ENCODE measurements around the gene SGIP1. TPM values are rescaled to one million over a fixed set of nuclear protein-coding genes. Genes with fewer than 3 reads are reported as not detected.

Gene SGIP1
- total RNA-seq, 1 donor from 2014 or later, result 11.9 TPM

DNA sequence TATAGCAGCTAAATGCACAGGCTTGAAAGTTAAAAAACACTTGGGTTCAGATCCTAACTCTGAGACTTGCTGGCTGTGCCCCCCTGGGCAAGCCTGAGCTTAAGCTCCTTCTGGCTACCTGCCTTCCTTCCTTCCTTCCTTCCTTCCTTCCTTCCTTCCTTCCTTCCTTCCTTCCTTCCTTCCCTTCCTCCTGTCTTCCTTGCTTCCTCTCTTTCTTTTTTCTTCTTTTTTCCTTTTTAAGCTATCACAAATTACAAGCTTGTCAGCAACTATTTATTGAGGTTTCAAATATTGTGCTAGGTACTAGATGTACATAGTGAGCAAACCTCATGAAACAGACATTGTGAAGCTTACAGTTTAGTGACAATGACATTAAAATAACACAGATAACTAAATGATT, 15.1 kb downstream of the SGIP1 start:
- peaks cover 11% of the 10 kb centered on the region for H3K4me1 Mint-ChIP-seq
- TF ChIP-seq, protein P1, sequence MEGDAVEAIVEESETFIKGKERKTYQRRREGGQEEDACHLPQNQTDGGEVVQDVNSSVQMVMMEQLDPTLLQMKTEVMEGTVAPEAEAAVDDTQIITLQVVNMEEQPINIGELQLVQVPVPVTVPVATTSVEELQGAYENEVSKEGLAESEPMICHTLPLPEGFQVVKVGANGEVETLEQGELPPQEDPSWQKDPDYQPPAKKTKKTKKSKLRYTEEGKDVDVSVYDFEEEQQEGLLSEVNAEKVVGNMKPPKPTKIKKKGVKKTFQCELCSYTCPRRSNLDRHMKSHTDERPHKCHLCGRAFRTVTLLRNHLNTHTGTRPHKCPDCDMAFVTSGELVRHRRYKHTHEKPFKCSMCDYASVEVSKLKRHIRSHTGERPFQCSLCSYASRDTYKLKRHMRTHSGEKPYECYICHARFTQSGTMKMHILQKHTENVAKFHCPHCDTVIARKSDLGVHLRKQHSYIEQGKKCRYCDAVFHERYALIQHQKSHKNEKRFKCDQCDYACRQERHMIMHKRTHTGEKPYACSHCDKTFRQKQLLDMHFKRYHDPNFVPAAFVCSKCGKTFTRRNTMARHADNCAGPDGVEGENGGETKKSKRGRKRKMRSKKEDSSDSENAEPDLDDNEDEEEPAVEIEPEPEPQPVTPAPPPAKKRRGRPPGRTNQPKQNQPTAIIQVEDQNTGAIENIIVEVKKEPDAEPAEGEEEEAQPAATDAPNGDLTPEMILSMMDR (IDR thresholded peaks at IDR 0.05; ENCODE audit: unreplicated experiment), result no peak
- H3K36me3 Mint-ChIP-seq, result no peaks in the 10 kb centered on the region
- no peak for DNase-seq (ENCODE audit: low spot score in 2 of 2, unreplicated experiment in 2 of 2)
- H3K27ac Mint-ChIP-seq, result no peak overlapping the region
- H3K27me3 Mint-ChIP-seq (ENCODE audit: low read depth), result no peaks in the 10 kb centered on the region
- H3K4me3 Mint-ChIP-seq, result no peak overlapping the region
- no peaks in the 10 kb centered on the region for H3K9me3 Mint-ChIP-seq

DNA sequence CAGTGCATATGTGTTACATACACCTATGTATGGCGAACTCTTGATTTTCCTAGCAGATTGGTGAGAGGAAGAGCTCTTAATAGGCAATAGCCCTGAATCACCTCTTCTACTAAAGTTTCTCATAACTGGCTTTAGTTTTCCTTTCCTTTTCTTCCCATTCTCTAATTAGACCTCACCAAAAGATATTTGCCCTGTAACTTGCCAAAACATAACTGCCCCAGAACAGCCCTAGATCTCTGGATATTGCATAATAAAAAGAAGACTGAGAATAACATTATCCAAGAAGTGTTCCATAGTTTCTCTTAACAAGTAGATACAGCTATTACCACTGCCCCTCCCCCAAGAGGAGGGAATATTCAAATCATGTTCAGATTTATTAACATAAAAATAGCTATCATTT, 16.3 kb downstream of the SGIP1 start:
- peaks cover 11% of the 10 kb centered on the region for H3K4me1 Mint-ChIP-seq
- H3K27ac Mint-ChIP-seq, result no peak overlapping the region
- DNase-seq (ENCODE audit: low spot score in 2 of 2, unreplicated experiment in 2 of 2), result no peak
- H3K9me3 Mint-ChIP-seq, result no peaks in the 10 kb centered on the region
- H3K4me3 Mint-ChIP-seq, result no peak overlapping the region
- TF ChIP-seq, protein P1 (IDR thresholded peaks at IDR 0.05; ENCODE audit: unreplicated experiment), result no peak
- no peaks in the 10 kb centered on the region for H3K27me3 Mint-ChIP-seq (ENCODE audit: low read depth)
- H3K36me3 Mint-ChIP-seq, result no peaks in the 10 kb centered on the region

DNA sequence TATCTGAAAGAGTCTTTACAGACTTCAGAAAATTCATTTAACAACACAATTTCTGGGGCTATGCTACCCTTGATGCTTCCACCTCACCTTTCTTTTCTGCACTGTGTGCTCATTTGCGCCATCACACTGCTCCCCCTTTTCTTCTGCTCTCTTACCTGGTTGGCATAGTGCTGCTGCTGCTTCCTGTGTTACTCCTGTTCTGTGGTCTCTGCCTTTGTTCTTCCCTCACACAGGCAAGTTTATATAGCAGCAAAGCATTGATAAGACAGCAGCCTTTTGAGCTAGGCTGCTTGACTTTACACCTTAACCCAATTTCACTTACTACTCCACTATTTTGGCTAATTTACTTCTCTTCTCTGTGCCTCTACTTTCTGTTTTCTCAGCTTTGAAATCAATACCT, 18.3 kb downstream of the SGIP1 start:
- no peaks in the 10 kb centered on the region for H3K27me3 Mint-ChIP-seq (ENCODE audit: low read depth)
- no peak for DNase-seq (ENCODE audit: low spot score in 2 of 2, unreplicated experiment in 2 of 2)
- no peak overlapping the region for H3K4me3 Mint-ChIP-seq
- no peaks in the 10 kb centered on the region for H3K9me3 Mint-ChIP-seq
- H3K4me1 Mint-ChIP-seq, result peaks cover 15% of the 10 kb centered on the region
- H3K27ac Mint-ChIP-seq, result no peak overlapping the region
- TF ChIP-seq, protein P1 (IDR thresholded peaks at IDR 0.05; ENCODE audit: unreplicated experiment), result no peak
- H3K36me3 Mint-ChIP-seq, result no peaks in the 10 kb centered on the region

DNA sequence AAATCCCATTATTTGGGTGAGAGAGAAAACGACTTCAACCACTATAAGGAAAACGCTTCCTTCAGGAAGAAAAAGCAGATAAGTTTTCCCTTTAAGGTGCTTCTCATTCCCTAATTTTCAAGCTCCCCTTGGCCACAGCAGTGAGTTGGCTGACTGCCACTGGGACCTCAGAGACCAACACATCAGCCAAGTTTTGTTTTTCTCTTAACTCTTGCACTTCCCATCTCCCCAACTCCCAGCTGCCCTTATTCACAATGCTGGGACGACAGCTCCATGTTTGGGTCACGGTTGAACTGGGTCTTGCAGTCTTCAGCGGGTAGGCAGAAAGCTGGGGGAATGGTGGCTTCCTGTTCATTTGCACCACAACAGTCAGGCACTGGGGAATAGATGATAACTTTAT, 18.9 kb downstream of the SGIP1 start:
- TF ChIP-seq, protein P1 (IDR thresholded peaks at IDR 0.05; ENCODE audit: unreplicated experiment), result no peak
- DNase-seq (ENCODE audit: low spot score in 2 of 2, unreplicated experiment in 2 of 2), result peak in 1 of 2 experiments; percentile 39
- no peaks in the 10 kb centered on the region for H3K36me3 Mint-ChIP-seq
- H3K4me3 Mint-ChIP-seq, result no peak overlapping the region
- H3K27me3 Mint-ChIP-seq (ENCODE audit: low read depth), result no peaks in the 10 kb centered on the region
- no peak overlapping the region for H3K27ac Mint-ChIP-seq
- no peaks in the 10 kb centered on the region for H3K9me3 Mint-ChIP-seq
- peaks cover 20% of the 10 kb centered on the region for H3K4me1 Mint-ChIP-seq

DNA sequence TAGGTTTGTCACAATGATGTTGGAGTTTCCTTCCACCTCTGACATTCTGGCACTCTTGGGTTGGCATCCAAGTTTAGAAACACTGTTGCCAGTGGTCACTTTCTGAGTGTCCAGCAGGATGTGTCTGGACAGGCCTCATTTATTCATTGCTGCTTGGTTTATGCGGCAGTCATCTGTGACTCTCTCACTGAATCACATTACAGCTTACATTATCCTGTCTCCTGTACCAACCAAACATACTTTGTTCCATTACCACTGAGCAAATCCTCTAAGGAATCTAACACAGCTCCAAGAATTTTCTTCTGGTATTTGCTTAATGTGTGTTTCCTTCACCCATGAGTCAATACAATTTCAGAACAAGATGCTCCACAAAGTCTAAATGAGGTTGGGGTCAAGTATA, 19.9 kb downstream of the SGIP1 start:
- TF ChIP-seq, protein P1 (IDR thresholded peaks at IDR 0.05; ENCODE audit: unreplicated experiment), result no peak
- H3K27me3 Mint-ChIP-seq (ENCODE audit: low read depth), result no peaks in the 10 kb centered on the region
- DNase-seq (ENCODE audit: low spot score in 2 of 2, unreplicated experiment in 2 of 2), result no peak
- no peaks in the 10 kb centered on the region for H3K36me3 Mint-ChIP-seq
- no peak overlapping the region for H3K4me3 Mint-ChIP-seq
- no peak overlapping the region for H3K27ac Mint-ChIP-seq
- peaks cover 20% of the 10 kb centered on the region for H3K4me1 Mint-ChIP-seq
- H3K9me3 Mint-ChIP-seq, result no peaks in the 10 kb centered on the region

DNA sequence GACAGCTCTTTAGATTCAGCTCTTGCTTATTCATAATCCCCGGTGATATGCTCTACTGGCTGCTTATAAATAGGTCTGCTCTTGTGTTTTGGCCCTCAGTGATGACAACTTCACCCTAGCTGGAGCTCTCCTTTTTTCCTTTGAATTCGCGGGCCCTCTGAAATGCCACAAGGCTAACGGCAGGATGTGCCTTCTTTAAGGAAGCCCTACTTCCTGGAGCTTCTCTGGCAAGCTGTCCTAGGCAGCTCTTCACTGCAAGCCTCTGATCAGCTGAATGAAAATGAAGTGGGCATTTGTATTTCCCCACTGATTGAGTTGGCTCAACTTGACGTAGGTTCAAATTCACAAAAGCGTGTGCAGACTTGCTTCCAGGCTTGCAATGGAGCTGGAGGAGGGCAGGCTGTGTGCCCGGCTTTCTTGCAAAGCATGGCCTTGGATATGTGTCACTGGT, 22.2 kb downstream of the SGIP1 start:
- Mint-ChIP-seq H3K9me3 (no peaks in the 10 kb centered on the region), H3K4me1 (peaks cover 20% of the 10 kb centered on the region), H3K4me3 (no peak overlapping the region), H3K36me3 (no peaks in the 10 kb centered on the region), H3K27ac (no peak overlapping the region), H3K27me3 (ENCODE audit: low read depth) (no peaks in the 10 kb centered on the region)
- no peak for DNase-seq (ENCODE audit: low spot score in 2 of 2, unreplicated experiment in 2 of 2)
- TF ChIP-seq, protein P1 (IDR thresholded peaks at IDR 0.05; ENCODE audit: unreplicated experiment), result no peak

Data from mesothelial cell of epicardium (in vitro differentiated cells).